Stimulated activated CD8-positive, alpha-beta memory T cell treated with anti-CD3 and anti-CD28 coated beads, Interleukin-15, amount 100 ng/mL, for 4 hours (primary cell): Measurements from ENCODE around the gene MBD3L2B.

Experiments used
- DNase-seq, 2 donors: peaks; one replicate each; pipeline ENCODE4 v3.0.0-alpha.2; 2020; ENCODE audit warnings: low read depth in 2 of 2

MBD3L2B gene

DNA sequence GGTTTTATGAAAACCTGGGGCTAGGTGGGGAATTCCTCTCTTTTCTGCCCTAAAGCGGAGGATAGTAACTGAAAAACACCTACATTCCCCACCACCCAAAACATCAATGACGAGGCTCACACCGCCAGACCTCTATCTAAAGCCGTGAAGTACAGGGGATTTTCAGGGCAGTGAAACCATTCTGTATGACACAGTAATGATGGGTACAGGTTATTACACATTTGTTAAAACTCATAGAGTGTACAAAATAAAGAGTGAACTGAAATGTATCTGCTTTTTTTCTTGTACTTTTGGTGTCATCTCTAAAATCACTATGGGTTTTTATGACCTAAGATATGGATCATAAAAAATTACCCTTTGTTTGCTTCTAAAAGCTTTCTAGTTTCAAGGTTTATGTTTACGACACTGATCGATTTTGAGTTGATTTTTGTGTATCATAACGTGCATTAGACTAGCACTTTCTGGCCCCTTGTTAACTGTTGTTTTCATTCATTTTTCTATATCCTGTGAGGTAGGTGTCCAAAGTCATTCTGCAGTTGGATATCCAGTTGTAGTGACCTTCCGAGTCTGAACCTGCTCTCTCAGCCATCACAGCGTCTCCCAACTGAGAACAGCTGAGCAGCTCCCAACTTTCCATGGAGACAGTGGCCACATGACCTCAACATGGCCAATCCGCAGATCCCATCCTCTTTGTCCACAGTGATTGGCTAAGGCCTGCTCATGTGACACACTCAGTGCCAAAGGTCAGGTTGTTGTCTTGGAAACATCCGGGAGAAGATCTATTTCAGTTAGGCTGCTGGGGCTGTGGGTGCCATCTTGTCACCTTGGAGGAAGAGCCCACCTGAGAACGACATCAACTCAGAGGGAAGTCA, 10.3 kb downstream of the MBD3L2B start:
- DNase-seq = no peak

- DNase-seq = no peak
Measured at GRCh38 chr19:7007859-7008258, 13.4 kb downstream of the MBD3L2B start.

- DNase-seq = no peak
Measured at GRCh38 chr19:7006135-7006704, 15.0 kb downstream of the MBD3L2B start.

DNA sequence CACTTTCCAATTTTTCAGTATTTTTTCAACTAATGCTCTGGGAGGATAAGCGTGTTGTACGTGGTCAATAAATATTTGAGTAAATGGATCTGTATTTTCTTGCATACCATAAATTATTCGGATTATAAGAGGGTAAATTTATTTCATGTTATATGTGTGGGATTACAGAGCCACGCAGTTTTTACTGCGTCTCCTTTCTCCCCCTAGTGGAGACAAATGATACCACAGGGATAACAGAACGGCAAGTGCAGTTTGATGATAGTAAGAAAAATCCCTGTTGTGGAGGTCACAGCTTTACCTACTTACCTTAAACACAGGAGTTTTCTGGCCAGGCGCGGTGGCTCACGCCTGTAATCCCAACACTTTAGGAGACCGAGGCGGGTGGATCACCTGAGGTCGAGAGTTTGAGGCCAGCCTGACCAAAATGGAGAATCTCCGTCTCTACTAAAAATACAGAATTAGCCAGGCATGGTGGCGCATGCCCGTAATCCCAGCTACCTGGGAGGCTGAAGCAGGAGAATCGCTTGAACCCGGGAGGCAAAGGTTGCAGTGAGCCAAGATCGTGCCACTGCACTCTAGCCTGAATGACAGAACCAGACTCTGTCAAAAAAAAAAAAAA, 16.8 kb downstream of the MBD3L2B start:
- no peak for DNase-seq

- no peak for DNase-seq
Measured at GRCh38 chr19:7000816-7001215, 20.4 kb downstream of the MBD3L2B start.

GRCh38 chr19:7000333-7000732, 20.9 kb downstream of the MBD3L2B start:
- no peak for DNase-seq

DNA sequence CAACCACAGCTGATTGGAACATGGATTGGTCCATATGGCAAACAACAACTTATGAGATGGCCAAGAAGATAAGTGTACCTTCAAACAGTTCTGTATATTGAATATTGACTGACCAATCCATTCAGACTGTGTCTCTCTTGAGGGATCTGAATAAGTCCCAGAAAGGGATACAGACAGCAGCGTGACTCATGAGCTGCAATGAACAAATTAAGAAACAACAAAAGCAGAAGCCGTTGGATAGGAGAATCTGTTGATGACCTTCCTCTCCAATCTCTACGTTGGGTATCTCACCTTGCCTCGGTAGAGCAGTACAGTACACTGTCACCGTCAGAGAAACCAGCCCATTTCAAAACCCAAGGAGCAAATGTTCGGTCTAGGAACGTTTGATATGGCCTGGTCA, 21.3 kb downstream of the MBD3L2B start:
- DNase-seq = no peak

- DNase-seq = no peak
Measured at GRCh38 chr19:6997679-6998445, 23.4 kb downstream of the MBD3L2B start.

DNA sequence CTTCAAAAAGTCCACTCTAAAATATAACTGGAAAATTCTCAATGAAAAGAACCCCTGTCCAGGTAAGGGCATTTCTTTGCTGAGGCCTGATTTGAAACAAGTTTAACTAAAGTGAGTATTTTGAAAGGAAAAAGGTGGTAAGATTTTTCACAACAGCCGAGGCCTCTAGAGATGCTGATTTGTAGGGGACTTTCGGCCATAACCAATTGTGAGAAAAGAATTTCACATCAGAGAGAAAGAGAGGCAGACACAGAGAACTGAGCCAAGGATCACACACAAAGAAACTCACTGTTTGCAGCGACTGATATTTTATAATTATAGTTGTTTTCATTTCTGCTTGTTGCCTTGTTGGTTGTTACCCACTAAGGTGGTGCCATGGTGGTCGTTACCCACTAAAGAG, 24.4 kb downstream of the MBD3L2B start:
- no peak for DNase-seq

- no peak for DNase-seq
Measured at GRCh38 chr19:6995054-6995453, 26.2 kb downstream of the MBD3L2B start.

DNA sequence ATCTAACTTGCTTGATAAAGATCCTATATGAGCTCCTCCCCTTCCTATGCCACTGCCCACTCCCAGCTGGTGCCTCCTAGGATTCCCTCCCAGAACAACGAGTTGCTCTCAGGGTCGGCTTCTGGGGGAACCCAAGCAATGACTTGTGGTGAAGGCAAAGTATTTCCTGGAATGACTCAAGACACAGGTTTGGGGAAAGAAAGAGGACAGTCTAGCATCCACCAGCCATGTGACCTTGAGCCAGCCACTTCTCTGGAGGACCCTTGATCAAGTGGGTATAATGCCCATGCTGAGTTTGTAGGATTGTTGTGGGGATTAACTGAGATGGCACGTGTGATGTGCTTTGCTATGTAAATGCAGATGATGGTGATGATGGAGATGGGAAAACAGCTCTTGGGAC, 33.0 kb downstream of the MBD3L2B start:
- DNase-seq = no peak

DNA sequence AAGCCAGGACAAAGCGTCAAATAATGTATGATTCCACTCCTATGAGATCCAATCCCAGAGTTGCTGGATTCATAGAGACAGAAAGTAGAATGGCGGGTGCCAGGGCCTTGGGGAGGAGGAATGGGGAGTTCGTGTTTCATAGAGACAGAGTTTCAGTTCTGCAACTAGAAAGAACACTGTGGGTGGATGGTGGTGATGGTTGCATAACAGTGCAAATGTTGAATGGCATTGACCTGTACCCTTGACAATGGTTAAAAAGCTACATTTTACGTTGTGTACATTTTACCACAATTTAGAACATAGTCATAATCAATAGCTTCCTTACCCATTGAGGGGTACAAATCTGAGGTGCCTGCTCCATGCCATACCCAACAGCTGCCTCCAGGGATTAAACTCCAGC, 33.4 kb downstream of the MBD3L2B start:
- DNase-seq = no peak

DNA sequence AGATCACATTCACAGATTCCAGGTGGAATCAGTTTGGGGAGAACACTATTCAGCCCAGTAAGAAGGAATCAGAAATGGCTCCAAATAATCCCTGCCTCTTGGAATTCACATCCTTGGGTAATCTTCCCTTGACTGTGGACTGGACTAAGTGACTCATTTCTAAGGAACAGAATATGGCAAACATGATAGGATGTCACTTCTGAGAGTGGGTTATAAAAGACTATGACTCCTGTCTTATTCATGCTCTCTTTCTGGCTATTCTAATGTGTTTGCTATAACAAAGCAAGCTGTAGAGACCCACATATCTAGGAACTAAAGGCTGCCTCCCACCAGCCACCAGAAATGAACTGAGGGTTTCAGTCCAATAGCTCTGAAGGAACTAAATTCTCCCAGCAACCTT, 37.8 kb downstream of the MBD3L2B start:
- DNase-seq = no peak

DNA sequence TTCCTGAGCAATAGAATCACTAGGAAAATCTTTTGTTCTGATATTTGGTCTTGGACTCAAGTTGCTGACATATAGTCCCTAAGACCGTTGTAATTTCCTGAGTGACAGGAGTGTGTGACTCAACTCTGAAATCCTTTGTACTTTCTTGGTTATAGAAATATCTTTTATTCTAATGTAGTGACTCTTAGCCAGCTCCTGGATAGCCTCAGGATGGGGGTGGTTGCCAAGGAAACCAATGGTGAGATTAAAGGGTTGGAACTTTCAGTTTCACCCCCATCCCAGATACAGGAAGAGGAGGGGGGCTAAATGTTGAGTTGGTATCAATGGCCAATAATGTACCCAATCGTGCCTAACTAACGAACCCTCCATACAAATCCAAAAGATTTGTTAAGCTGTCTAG, 41.8 kb downstream of the MBD3L2B start:
- no peak for DNase-seq

DNA sequence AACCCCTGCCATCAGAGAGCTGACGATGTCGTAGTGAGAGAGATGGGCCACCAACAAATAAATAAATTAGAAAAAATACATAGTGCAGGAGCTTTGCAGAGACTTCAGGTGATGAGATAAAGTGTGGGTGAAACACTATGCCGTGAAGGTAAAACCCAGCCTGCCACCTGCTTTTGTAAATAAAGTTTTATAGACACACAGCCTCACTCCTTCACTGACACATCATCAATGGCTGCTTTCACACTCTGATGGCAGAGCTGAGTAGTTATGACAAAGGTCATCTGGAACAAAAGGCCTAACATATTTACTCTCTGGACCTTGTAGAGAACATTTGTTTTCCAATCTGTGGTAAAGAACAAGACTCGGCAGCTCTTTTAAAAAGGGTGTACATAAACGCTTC, 45.0 kb downstream of the MBD3L2B start:
- no peak for DNase-seq

DNA sequence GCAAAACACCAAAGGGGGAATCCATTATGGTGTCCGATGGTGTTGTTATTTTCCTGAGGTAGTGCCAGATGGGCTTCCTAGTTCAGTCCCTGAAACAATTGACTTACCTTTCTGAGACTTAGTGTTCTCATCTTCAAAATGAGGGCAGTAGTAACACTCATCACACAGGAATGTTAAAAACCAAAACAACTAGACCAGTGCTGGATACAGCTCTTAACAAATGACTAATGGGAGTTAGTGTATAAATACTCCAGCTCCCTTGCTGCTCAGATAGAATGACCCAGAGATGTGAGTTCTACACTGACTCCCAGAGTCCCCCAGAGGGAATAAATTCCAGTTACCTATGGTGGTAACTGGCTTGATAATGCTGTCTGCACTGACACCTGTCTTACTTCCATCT, 49.9 kb downstream of the MBD3L2B start:
- DNase-seq = no peak

GRCh38 chr19:6970443-6970842, 50.8 kb downstream of the MBD3L2B start:
- DNase-seq = no peak

DNA sequence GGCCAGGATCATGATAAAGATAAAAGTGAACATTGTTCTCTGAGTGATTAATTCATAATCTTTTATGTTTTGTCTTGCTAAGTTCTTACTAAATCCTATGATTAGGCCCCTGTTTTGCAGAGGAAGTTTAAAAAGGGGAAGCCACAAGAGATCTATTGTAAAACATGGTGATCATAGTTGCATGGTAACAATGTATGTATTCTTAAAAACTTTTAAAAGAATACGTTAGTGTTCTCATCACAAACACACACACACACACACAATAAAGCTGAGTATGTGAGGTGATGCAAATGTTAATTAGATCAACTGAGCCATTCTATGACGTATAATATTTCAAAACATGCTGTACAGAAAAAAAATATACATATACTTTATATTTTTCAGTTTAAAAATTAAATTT, 51.2 kb downstream of the MBD3L2B start:
- DNase-seq = no peak

GRCh38 chr19:6969490-6969889, 51.7 kb downstream of the MBD3L2B start:
- DNase-seq = no peak
